NCI-H2107 treated with DMSO at 0.1 percent for 48 hours (cell line): Measurements from ENCODE around the gene GPBAR1.

Source experiments
- DNase-seq: peaks from one replicate; lab custom pipeline; 2025; ENCODE audit not compliant: unreplicated experiment; lab: John Stamatoyannopoulos, UW

Gene GPBAR1

GRCh38 chr2:218282173-218282991 lies 21.6 kb downstream of the GPBAR1 start:
- no peak for DNase-seq

- no peak for DNase-seq
Measured at GRCh38 chr2:218284106-218284811, 23.4 kb downstream of the GPBAR1 start.

GRCh38 chr2:218285604-218286003 lies 24.8 kb downstream of the GPBAR1 start:
- no peak for DNase-seq

DNA sequence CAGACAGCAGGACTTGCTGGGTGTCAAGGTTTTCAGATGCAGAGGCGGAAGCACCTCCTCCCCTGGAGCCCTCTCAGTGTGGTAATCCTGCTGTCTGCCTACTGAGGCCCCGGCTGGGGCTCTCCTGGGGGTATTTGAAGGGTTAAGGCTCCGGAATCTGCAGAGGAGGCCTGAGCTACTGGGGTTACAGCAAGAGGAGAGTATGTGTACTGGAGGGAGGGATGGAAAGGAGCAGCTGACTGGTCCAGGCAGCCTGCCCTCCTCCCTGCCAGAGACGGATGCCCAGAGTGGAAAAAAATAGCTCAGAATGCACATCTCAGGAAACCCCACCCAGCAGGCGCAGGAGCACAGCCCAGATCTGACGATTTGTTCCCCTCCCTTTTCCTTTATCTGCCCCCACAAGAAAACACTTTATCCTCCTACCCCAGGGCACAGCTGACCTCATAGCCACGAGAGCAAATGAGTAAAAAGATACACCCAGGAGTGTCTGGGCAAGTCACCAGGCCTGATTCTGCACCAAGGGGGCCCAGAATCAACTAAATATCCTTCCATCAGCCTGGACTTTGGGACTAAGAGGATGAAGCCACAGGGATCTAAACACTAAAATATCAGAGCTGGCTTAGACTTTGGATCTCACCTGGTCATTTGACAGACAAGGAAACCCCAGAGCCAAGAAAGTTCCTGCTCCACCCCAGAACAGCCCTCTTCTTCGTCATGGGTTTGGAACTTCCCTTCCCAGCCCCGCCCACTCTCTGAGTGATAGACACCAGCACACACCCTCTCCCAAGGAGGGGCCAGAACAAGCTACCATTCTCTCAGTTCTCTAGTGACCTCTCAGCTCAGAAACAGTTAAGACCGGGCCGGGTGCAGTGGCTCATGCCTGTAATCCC lies 26.0 kb downstream of the GPBAR1 start:
- no peak for DNase-seq

DNA sequence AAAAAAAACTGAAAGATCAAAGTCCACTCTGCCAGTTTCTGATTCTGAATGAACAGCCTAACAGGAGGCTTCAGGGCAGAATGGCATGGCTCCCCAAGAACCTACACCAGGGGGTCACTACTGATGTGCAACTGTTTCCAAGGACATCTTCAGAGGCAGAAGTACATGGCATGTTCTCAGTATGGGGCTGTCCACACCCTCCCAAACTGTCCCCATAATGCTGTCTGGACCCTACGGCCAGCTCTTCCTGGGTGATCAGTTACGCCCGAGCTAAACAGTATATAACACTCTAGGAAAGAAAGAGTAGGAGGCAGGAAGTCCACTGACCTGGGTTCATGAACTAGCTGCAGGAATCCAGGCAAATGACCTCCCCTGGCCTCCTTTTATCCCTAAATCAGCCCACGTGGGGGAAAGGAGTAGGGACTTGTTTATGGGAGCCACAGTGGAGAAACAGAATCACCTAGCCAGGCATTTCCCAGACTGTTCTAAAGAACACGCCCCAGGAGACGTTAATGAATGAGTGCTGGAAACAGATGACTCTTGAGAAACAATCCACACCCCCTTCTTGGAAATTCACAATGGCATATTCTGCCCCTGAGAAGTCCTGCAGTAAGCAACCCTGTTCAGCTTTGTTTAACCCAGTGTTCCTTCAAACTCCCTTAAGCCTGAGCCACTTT lies 29.0 kb downstream of the GPBAR1 start:
- no peak for DNase-seq

- peak; percentile 71 for DNase-seq
Measured at GRCh38 chr2:218290316-218291261, 29.8 kb downstream of the GPBAR1 start.

DNA sequence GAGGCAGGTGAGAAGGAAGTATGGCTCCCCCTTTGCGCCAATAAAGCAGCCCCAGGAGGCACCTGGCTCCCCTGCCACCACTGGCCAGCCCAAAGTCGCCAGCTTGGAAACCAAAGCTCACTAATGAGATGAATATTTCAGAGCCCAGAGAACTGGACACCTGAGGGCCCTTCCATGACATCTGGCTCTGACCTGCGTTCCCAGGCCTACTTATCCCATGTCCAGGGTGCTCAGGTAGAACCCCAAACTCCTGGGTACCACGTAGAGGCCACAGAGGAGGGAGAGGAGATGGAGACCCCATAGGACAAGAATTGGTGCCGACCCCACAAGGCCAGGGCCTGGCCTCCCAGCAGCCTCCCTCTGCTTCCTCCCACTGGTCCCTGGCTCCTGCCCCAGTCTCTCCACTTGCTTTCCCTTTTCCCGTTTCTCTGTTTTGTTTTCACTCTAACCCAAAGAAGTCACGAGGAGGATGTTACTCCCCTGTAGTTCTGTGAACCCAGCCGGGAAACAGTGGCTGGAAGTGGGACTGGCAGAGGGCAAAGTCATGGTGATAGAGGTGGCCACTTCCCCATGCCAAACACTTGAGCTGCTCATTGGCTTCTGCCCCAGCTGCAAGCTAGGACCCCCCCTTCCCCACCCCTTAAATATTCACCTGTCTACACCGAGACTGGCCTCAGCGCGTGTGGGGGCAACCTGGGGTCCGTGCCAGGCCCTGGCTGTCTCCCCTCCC lies 30.7 kb downstream of the GPBAR1 start:
- no peak for DNase-seq

GRCh38 chr2:218292048-218293014 lies 31.5 kb downstream of the GPBAR1 start, which contains the start of gene TMBIM1:
TMBIM1 (minus strand) TSS chr2:218292503; CDS start chr2:218282141, 10,362 bp downstream.
- no peak for DNase-seq

DNA sequence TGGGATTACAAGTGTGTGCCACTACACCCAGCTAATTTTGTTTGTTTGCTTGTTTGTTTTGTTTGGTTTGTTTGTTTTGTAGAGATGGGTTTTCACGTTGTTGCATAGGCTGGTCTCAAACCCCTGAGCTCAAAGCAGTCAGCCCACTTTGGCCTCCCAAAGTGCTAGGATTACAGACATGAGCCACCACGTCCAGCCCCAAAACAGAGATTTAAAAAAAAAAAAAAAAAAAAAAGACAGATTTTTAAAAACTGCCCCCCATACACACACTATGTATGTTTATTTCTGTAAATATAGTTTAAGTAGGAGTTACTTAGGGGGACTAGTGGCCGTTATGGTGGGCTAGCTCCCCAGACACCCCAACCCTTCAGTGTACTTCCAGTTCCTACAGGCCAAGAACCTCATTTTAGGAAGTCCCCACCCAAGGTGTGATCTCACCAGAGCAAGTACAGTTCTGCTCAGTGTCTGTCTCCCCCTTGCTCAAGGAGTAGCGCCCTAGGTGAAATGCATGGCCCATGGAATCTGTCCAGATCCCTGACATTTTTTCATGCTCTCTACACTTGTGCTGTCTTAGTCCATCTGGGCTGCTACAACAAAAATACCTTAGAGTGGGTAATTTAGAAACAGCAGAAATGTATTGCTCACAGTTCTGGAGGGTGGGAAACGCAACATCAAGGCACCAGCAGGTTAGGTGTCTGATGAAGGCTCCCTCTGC lies 33.1 kb downstream of the GPBAR1 start:
- DNase-seq, result no peak

GRCh38 chr2:218294430-218295022 lies 33.7 kb downstream of the GPBAR1 start:
- DNase-seq, result no peak

DNA sequence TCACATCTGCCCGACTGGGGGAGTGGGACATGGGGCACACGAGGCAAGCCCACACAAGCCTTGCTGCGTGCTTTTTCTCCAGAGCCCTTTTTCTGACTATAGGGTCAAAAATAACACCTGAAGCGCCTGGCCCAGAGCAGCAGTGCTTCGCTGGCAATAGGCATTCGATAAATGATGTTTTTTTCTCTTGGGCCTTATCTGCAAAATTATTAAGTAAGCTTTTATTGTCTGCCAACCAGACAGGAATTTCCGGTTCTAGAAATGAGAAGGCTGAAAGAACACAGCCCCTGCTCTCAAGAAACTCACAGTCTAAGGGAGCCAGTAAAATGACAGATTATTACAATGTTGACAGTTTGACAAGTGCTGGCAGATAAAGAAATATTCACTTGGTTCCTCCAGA lies 34.2 kb downstream of the GPBAR1 start:
- no peak for DNase-seq

DNA sequence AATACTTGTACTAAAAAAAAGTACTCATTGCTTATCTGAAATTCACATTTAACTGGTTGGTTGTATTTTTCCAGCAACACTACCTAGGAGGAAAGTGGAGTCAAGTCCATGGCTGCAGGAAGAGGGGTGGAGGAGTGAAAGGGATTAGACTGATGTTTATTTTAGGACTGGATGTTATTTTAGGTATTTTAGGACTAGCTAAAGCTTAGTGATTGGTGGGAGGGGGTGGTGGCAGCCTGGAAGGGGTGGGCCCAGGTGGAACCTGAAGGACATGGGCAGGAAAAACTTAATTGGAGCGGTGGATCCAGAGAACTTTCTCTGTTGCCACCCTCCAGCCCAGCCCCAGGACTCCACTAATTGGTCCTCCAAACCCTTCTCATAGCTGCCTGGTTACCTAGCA lies 35.4 kb downstream of the GPBAR1 start:
- DNase-seq, result no peak

DNA sequence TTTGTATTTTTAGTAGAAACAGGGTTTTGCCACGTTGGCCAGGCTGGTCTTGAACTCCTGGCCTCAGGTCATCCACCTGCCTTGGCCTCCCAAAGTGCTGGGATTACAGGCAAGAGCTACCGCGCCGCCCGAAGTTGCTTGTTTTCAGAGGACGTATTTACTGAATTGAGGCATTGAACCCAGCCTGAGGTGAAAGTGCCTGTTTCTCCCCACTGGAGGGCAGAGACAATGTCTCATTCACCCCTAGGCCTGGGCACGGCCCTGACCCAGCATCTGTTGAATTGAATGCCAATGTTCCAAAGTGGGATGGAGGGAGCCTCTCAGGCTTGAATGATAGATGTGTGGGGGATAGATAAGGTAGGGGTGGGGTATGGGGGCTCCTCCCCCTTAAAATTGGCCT lies 36.0 kb downstream of the GPBAR1 start:
- DNase-seq, result no peak

GRCh38 chr2:218298314-218298875 lies 37.6 kb downstream of the GPBAR1 start:
- no peak for DNase-seq

- DNase-seq, result no peak
Measured at GRCh38 chr2:218300141-218300540, 39.3 kb downstream of the GPBAR1 start.

DNA sequence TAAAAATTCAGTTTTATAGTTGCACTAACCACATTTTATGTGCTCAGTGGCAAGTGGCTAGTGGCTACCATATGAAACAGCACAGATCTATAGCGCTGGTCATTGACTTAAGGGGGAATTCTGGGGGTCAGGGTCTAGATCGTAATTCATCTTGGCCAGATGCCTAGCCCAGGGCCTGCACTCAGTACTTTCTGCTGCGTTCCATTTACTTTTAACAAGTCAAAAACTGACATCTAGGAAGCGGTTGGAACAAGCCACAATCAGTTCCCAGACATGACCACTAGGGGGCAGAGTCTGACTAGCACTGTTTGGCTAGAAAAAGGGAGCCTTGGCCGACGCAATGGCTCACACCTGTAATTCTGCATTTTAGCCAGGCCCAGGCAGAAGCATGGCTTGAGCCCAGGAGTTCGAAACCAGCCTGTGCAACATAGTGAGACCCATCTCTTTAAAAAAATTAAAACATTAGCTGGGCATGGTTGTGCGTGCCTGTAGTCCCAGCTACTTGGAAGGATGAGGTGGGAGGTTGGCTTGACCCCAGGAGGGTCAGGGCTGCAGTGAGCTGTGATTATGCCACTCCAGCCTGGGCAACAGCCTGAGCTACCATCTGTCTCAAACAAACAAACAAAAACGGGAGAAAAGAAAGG lies 40.5 kb downstream of the GPBAR1 start:
- peak; percentile 64 for DNase-seq
